GM20431 (cell line): Measurements from ENCODE around the gene ACOT2.
"Not testable (repeated sequence)": the region's sequence is repeated elsewhere in the genome, so short reads cannot be mapped to it uniquely, and the experiment has no call there.

Experiments
- in situ Hi-C: fragments of 300-500 bp; cut with MseI, MboI; formaldehyde crosslinking; loops from one replicate; pipeline ENCODE4 v1.15.0; 2020; ENCODE audit warnings: low sequenced_read_pairs; ENCODE audit not compliant: unreplicated experiment

Gene ACOT2

GRCh38 chr14:73567358-73567757 is 1.7 kb upstream of the ACOT2 start:
- in situ Hi-C loops = no loop called here

GRCh38 chr14:73567951-73568885 is 795 bp upstream of the ACOT2 start:
- in situ Hi-C loops = no loop called here

GRCh38 chr14:73568886-73569184 is 178 bp upstream of the ACOT2 start:
- in situ Hi-C loops = not testable (repeated sequence)

- in situ Hi-C loops = not testable (repeated sequence)
Measured at GRCh38 chr14:73570913-73571312, 1.9 kb downstream of the ACOT2 start.

- in situ Hi-C loops = not testable (repeated sequence)
Measured at GRCh38 chr14:73573034-73573433, 4.0 kb downstream of the ACOT2 start.

GRCh38 chr14:73573740-73574139 is 4.7 kb downstream of the ACOT2 start:
- in situ Hi-C loops = not testable (repeated sequence)

GRCh38 chr14:73574251-73574650 is 5.2 kb downstream of the ACOT2 start:
- in situ Hi-C loops = not testable (repeated sequence)

GRCh38 chr14:73576391-73576790 is 7.4 kb downstream of the ACOT2 start:
- in situ Hi-C loops = no loop called here

- in situ Hi-C loops = not testable (repeated sequence)
Measured at GRCh38 chr14:73577214-73577613, 8.2 kb downstream of the ACOT2 start.

- in situ Hi-C loops = not testable (repeated sequence)
Measured at GRCh38 chr14:73582102-73582979, 13.3 kb downstream of the ACOT2 start.

- in situ Hi-C loops = no loop called here
Measured at GRCh38 chr14:73588695-73589094, 19.7 kb downstream of the ACOT2 start.

GRCh38 chr14:73589116-73589515 is 20.1 kb downstream of the ACOT2 start:
- in situ Hi-C loops = no loop called here

GRCh38 chr14:73590673-73591004 is 21.6 kb downstream of the ACOT2 start:
- in situ Hi-C loops = not testable (repeated sequence)

GRCh38 chr14:73591690-73592449 is 22.9 kb downstream of the ACOT2 start, which contains the start of gene ACOT4:
ACOT4 (plus strand) TSS chr14:73591873; CDS start chr14:73591960, 87 bp downstream.
- in situ Hi-C loops = no loop called here

GRCh38 chr14:73594491-73594890 is 25.5 kb downstream of the ACOT2 start:
- in situ Hi-C loops = no loop called here

- in situ Hi-C loops = no loop called here
Measured at GRCh38 chr14:73599499-73599898, 30.5 kb downstream of the ACOT2 start.

- in situ Hi-C loops = no loop called here
Measured at GRCh38 chr14:73602994-73603393, 34.0 kb downstream of the ACOT2 start.

GRCh38 chr14:73606271-73606670 is 37.3 kb downstream of the ACOT2 start:
- in situ Hi-C loops = no loop called here

GRCh38 chr14:73607241-73607640 is 38.2 kb downstream of the ACOT2 start:
- in situ Hi-C loops = no loop called here

GRCh38 chr14:73610687-73611086 is 41.7 kb downstream of the ACOT2 start:
- in situ Hi-C loops = no loop called here
